Panc1 (cell line): ENCODE results near the gene MATCAP1. TPM values are rescaled to one million over a fixed set of nuclear protein-coding genes. Genes with fewer than 3 reads are reported as not detected.
A peak's percentile ranks its signal among the peaks of the same experiment; 100 is the strongest.

Experiments
- ATAC-seq: fragments of 200-7000 bp; cut with Tn5 transposase; 2 replicates; pipeline ENCODE4 v1.9.1; 2020; ENCODE audit warnings: mild to moderate bottlenecking, moderate library complexity
- BruUV-seq: library from RNA; stranded (reverse); fragments of 400-500 nt; replicated peaks from 2 replicates; lab custom pipeline; 2021; lab: Mats Ljungman, UMichigan
- CTCF ChIA-PET: fragments of 300-600 bp; sonication (Branson Sonifier 250); formaldehyde crosslinking; loops from one replicate; lab custom pipeline; 2022; ENCODE audit warnings: antibody characterized with exemption; lab: Charles Lee
- POLR2A ChIA-PET: fragments of 300-600 bp; sonication (Branson Sonifier 250); formaldehyde crosslinking; loops from one replicate; lab custom pipeline; 2022; ENCODE audit warnings: antibody characterized with exemption; lab: Charles Lee
- DNase-seq: peaks from one replicate; pipeline ENCODE4 v3.0.0-alpha.2; 2010; ENCODE audit warnings: low read depth, low spot score
- H3K27ac ChIP-seq: 2 replicates; pipeline ENCODE4 v1.5.1; 2011; ENCODE audit warnings: mild to moderate bottlenecking, low read length, inconsistent platforms
- H3K27me3 ChIP-seq: fragments of 200-500 bp; sonication (Bioruptor generic); 2 replicates; pipeline ENCODE4 v1.6.0; 2014; ENCODE audit warnings: low read length, inconsistent platforms; ENCODE audit not compliant: control insufficient read depth, insufficient read depth
- H3K36me3 ChIP-seq: fragments of 200-500 bp; sonication (Bioruptor generic); 2 replicates; pipeline ENCODE4 v1.5.1; 2014; ENCODE audit warnings: inconsistent platforms, mild to moderate bottlenecking, low read length, moderate library complexity; ENCODE audit not compliant: control insufficient read depth, insufficient read depth
- H3K4me1 ChIP-seq: 2 replicates; pipeline ENCODE4 v1.5.1; 2011; ENCODE audit warnings: inconsistent platforms, mild to moderate bottlenecking, low read length, moderate library complexity; ENCODE audit not compliant: control insufficient read depth, insufficient read depth
- H3K4me3 ChIP-seq, 2 experiments: 2 replicates each; pipeline ENCODE4 v1.5.1; 2011 to 2012; ENCODE audit warnings: low read depth in 2 of 2, low read length in 2 of 2, mild to moderate bottlenecking in 2 of 2, inconsistent platforms in 1 of 2, moderate library complexity in 1 of 2
- H3K9me3 ChIP-seq: fragments of 200-500 bp; sonication (Bioruptor generic); 2 replicates; pipeline ENCODE4 v1.5.1; 2014; ENCODE audit warnings: low read depth, mild to moderate bottlenecking, inconsistent platforms, low read length, moderate library complexity; ENCODE audit not compliant: control insufficient read depth, insufficient read depth
- POLR2AphosphoS5 ChIP-seq: IDR thresholded peaks from 2 replicates; pipeline ENCODE4 v1.6.1; 2012; ENCODE audit warnings: mild to moderate bottlenecking, low read depth, low read length, moderate library complexity
- SIN3A ChIP-seq: IDR thresholded peaks from 2 replicates; pipeline ENCODE4 v1.6.1; 2012; ENCODE audit warnings: low read depth, mild to moderate bottlenecking, low read length, moderate library complexity, borderline replicate concordance; ENCODE audit not compliant: insufficient read depth
- TCF7L2 ChIP-seq: IDR thresholded peaks from 2 replicates; pipeline ENCODE4 v1.6.1; 2011; ENCODE audit warnings: mild to moderate bottlenecking, low read depth, low read length, inconsistent platforms
- in situ Hi-C: cut with HindIII; loops from 2 replicates; pipeline ENCODE4 v1.10.0; 2016; ENCODE audit warnings: low sequenced_read_pairs, low pct_unique_long_range_greater_than_20kb
- intact Hi-C: fragments of 100-400 bp; cut with micrococcal nuclease; formaldehyde crosslinking; loops from one replicate; pipeline ENCODE4 v1.10.0; 2022; ENCODE audit not compliant: unreplicated experiment
- total RNA-seq: library from RNA; stranded (reverse); gene quantifications from one replicate; pipeline ENCODE4 v1.2.1, GENCODE V29; 2021; ENCODE audit not compliant: unreplicated experiment
- TF ChIP-seq, protein P1 (sequence below), 2 experiments: IDR thresholded peaks; 2 replicates each; pipeline ENCODE4 v1.6.1; 2011 to 2012; ENCODE audit warnings: low read depth in 2 of 2, control low read depth in 1 of 2, low read length in 1 of 2, mild to moderate bottlenecking in 1 of 2, moderate library complexity in 1 of 2; ENCODE audit not compliant: insufficient read depth in 1 of 2
- TF ChIP-seq, protein P2 (sequence below): fragments of 450-650 bp; IDR thresholded peaks from 2 replicates; pipeline ENCODE4 v1.5.1; 2017; ENCODE audit warnings: mild to moderate bottlenecking

The MATCAP1 gene
- total RNA-seq, 1 experiment from 2014 or later: 13.9 TPM

DNA sequence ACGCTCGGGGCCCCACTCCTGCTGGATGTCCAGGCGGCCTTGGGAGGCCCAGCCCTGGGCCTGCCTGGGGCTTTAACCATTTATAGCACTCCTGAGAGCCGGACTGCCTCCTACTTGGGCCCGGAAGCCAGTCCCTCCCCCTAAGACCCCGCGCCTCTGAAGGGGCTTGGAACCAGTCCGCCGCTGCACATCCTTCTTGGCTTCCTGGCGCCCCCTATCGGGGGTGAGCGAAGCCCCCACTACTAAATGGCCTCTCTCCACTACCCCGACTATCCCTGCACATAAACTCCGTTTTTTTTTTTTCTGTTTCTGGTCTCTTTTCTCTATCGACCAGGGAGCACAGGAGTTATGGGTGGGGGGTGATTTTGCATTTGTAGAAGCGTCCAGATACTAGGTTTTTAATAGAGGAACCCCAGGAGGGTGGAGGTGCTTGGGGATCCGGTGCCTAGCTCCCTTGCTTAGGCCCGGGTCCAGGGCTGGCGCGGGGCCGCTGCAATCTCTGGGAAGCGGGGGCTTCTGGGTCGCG lies 14.1 kb downstream of the MATCAP1 start:
- ChIA-PET POLR2A (no interaction called here), CTCF (interaction anchor here (0.6 kb wide), 1 partner anchor 14 kb away, joined by 3 read pairs; no protein-coding TSS in a partner anchor)
- H3K4me3 ChIP-seq: peak overlapping the region; percentile 38 to 57
- in situ Hi-C loops (no loop called here), intact Hi-C loops (no loop called here)
- ATAC-seq (no peak), DNase-seq (no peak)
- H3K9me3 ChIP-seq: no peaks in the 10 kb centered on the region
- BruUV-seq: no TSS peak
- no peaks in the 10 kb centered on the region; the same call in 1 of the 2 replicates for H3K36me3 ChIP-seq
- TF ChIP-seq, protein P1, sequence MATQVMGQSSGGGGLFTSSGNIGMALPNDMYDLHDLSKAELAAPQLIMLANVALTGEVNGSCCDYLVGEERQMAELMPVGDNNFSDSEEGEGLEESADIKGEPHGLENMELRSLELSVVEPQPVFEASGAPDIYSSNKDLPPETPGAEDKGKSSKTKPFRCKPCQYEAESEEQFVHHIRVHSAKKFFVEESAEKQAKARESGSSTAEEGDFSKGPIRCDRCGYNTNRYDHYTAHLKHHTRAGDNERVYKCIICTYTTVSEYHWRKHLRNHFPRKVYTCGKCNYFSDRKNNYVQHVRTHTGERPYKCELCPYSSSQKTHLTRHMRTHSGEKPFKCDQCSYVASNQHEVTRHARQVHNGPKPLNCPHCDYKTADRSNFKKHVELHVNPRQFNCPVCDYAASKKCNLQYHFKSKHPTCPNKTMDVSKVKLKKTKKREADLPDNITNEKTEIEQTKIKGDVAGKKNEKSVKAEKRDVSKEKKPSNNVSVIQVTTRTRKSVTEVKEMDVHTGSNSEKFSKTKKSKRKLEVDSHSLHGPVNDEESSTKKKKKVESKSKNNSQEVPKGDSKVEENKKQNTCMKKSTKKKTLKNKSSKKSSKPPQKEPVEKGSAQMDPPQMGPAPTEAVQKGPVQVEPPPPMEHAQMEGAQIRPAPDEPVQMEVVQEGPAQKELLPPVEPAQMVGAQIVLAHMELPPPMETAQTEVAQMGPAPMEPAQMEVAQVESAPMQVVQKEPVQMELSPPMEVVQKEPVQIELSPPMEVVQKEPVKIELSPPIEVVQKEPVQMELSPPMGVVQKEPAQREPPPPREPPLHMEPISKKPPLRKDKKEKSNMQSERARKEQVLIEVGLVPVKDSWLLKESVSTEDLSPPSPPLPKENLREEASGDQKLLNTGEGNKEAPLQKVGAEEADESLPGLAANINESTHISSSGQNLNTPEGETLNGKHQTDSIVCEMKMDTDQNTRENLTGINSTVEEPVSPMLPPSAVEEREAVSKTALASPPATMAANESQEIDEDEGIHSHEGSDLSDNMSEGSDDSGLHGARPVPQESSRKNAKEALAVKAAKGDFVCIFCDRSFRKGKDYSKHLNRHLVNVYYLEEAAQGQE (IDR thresholded peaks at IDR 0.05; ENCODE audit: insufficient read depth in 1 of 2, low read depth in 2 of 2, low read length in 1 of 2): no peak
- no peak for TF ChIP-seq TCF7L2
- TF ChIP-seq, protein P2, sequence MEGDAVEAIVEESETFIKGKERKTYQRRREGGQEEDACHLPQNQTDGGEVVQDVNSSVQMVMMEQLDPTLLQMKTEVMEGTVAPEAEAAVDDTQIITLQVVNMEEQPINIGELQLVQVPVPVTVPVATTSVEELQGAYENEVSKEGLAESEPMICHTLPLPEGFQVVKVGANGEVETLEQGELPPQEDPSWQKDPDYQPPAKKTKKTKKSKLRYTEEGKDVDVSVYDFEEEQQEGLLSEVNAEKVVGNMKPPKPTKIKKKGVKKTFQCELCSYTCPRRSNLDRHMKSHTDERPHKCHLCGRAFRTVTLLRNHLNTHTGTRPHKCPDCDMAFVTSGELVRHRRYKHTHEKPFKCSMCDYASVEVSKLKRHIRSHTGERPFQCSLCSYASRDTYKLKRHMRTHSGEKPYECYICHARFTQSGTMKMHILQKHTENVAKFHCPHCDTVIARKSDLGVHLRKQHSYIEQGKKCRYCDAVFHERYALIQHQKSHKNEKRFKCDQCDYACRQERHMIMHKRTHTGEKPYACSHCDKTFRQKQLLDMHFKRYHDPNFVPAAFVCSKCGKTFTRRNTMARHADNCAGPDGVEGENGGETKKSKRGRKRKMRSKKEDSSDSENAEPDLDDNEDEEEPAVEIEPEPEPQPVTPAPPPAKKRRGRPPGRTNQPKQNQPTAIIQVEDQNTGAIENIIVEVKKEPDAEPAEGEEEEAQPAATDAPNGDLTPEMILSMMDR: peak; percentile 80
- no peak for TF ChIP-seq SIN3A
- TF ChIP-seq POLR2AphosphoS5: no peak
- peak overlapping the region; percentile 83 for H3K27ac ChIP-seq
- peaks cover 18% of the 10 kb centered on the region for H3K4me1 ChIP-seq
- no peaks in the 10 kb centered on the region for H3K27me3 ChIP-seq

DNA sequence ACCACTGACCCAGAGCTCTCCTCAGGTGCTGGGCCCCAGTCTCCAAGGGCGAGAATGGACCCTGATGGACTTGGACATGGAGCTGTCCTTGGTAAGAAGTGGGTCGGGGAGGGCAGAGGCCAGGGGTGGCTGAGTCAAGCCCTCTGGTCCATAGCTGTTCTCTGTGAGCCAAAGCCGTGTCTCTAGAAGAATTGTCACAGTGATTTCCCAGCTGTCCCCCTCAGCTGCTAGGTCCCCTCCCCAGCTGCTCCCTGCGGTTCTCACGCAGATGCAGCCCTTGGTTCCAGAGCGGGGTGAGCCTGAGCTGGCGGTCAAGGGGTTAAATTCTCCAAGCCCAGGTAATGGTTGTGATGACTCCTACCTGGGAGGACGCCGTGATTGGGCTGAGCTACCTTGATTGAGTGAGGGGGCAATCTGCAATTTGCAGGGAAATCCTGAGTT lies 14.7 kb downstream of the MATCAP1 start:
- Histone ChIP-seq H3K4me3 (no peak overlapping the region), H3K27me3 (no peaks in the 10 kb centered on the region), H3K4me1 (peaks cover 18% of the 10 kb centered on the region), H3K27ac (no peak overlapping the region), H3K9me3 (no peaks in the 10 kb centered on the region), H3K36me3 (no peaks in the 10 kb centered on the region; the same call in 1 of the 2 replicates)
- DNase-seq (no peak), ATAC-seq (no peak)
- POLR2A ChIA-PET: no interaction called here
- TF ChIP-seq, protein P2: no peak
- TF ChIP-seq, protein P1 (IDR thresholded peaks at IDR 0.05; ENCODE audit: insufficient read depth in 1 of 2, low read depth in 2 of 2, low read length in 1 of 2): peak in 1 of 2 experiments; percentile 60; a peak in 2 of 4 replicates
- intact Hi-C loops (no loop called here), in situ Hi-C loops (no loop called here)
- no TSS peak for BruUV-seq
- CTCF ChIA-PET: no interaction called here
